Activated CD4-positive, alpha-beta T cell treated with anti-CD3 and anti-CD28 coated beads, Interleukin-2, Interleukin-6, amounts not matched to agents 100 ng/mL and 50 ng/mL, durations not matched to agents 16 hours and 8 hours (primary cell): Measurements from ENCODE around the gene MAPK1.
"Not testable (repeated sequence)": the region's sequence is repeated elsewhere in the genome, so short reads cannot be mapped to it uniquely, and the experiment has no call there.

ENCODE experiments used
- DNase-seq: peaks from one replicate; pipeline ENCODE4 v3.0.0-alpha.2; 2020

MAPK1 gene

GRCh38 chr22:21845558-21846453 is 21.6 kb downstream of the MAPK1 start:
- no peak for DNase-seq

- no peak for DNase-seq
These were observed 24.5 kb downstream of the MAPK1 start for GRCh38 chr22:21842946-21843345.

DNA sequence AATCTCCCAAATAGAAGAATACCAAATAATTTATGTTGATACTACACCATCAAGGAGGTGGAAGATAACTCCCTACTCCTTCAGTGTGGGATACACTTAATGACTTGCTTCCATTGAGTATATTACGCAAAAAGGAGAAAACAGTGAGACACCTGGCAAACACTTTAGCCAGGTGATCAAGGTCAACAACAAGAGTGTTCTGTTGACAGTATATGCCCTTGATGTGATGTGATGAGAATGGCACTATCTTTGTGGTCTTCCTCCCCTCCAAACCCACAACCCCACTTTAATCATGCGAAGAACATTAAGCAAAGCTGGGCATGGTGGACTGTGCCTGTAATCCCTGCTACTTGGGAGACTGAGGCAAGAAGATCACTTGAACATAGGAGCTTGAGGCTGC is 26.0 kb downstream of the MAPK1 start:
- DNase-seq, result no peak

GRCh38 chr22:21840236-21840823 is 27.1 kb downstream of the MAPK1 start:
- no peak for DNase-seq

- no peak for DNase-seq
These were observed 27.7 kb downstream of the MAPK1 start for GRCh38 chr22:21839765-21840140.

- not testable (repeated sequence) for DNase-seq
These were observed 28.2 kb downstream of the MAPK1 start for GRCh38 chr22:21839104-21839764.

GRCh38 chr22:21837248-21837979 is 30.0 kb downstream of the MAPK1 start:
- no peak for DNase-seq

- DNase-seq, result not testable (repeated sequence)
These were observed 31.0 kb downstream of the MAPK1 start for GRCh38 chr22:21836486-21836885.

DNA sequence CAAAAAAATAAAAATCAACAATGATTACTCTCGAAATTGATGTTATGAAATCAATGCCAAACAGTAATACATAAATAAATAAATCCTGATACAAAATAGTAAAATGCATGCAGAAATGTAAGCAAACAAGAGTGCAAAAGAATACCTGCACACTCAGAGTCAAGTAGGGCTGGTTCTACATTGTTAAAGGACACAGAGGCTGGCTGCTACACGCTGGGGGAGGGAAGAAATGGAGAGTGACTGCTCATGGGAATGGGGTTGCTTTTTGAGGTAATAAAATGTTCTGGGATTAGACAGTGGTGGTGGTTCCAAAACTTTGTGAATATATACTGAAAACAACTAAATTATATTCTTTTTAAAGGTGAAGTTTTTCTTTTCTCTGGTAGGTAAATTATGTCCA is 32.1 kb downstream of the MAPK1 start:
- DNase-seq, result no peak

- DNase-seq, result no peak
These were observed 32.6 kb downstream of the MAPK1 start for GRCh38 chr22:21834869-21835268.

DNA sequence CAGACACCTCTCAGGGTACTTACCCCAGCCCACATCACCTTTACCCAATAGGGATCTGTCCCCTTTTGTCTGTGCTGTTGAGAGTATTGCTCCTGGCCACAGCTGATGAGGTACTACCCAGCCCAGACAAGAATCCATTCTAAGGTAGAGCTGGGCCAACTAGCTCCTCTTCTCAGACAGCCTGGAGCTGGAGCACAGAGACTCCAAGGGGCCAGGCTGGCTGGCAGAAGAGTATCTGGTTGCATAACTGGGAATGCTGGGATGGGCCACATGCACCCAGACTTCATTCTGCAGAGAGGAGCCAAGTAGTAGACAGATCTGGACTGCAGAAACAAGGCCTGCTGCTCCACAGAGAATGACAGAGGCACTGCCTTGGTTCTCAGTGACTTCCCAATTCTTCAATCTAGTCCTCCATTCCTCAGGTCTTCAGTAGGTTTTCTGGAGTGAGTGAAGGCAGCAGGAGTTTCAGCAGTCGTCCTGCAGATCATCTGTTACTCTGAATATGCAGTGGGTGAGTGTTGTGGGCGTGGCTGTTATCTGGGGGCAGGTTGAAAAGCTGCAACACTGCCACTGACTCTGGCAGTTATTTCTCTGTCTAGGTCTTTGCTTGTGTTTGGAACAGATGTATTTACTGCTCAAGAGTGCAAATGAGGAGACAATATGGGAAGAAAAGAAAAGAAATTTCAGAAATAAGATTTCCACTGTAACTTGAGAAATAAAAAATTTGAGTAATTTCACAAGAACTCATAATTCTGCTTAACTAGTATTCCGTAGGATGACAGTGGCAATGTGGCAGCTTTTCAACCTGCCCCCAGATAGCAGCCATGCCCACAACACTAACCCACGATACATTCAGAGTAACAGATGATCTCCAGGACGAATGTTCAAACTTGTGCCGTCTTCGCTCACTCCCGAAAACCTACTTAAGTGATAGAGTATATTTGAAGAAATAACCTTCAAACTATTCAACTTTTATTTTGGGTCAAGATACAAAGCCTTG is 34.9 kb downstream of the MAPK1 start:
- no peak for DNase-seq

DNA sequence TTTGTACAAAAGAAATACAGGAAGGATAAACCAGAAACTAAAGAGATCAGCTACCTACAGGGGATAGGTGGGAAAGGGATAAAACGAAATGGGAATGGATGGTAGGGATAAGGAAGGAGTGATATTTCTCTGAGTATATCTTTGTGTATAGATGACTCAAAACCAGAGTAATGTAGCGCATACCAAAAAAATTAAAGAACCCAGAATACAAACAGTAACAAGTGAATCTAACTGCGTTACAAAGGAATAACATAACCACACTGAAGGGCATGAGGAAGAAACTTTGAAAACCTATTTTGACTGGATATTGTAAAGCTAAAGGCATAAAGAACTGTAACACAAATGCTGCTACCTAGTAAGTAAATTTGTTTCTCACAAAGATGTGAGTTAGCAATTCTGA is 37.9 kb downstream of the MAPK1 start:
- DNase-seq, result no peak

- DNase-seq, result no peak
These were observed 39.2 kb downstream of the MAPK1 start for GRCh38 chr22:21828268-21828638.

DNA sequence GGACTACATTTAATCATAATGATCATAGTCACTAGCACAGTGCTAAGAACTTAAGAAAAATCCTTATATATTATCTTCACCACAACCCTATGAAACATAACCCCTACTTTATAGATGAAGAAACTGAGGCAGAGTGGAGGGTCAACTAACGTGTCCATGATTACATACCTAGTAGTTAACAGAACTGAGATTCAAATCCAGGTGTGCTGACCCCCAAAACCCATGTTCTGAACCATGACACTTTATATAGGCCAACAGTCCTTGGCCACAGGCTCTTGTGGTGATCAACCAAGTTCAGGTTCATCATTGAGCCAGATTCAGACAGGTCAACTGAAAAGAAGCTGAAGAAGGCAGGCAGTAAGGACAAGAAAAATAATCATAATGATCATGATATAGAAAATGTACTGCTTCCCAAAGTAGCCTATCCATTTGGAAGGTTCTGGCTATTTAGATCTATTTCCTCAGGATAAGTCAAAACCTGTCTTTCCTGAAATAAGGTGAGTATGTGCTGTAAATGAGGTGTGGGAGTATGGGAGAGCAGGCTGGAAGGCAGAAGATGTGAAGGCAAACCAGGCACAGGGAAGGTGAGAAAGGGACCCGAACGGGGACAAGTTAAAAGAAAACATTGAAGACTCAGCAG is 39.7 kb downstream of the MAPK1 start:
- DNase-seq, result no peak

DNA sequence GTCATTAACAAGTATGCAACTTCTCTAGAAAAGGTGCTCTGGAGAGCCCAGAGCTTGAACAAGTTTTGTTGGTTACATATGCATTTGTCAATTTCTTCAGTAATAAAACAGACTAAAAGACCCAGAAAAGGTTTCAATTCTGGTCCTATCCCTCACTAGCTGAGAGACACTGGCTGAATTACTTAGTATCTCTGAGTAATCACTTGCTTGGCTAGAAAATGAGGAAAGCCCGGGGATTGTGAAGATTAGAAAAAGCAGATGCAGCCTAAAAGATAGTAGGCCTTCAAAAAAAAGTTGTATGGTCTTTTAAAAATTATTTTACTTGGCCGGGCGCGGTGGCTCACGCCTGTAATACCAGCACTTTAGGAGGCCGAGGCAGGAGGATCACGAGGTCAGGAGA is 41.2 kb downstream of the MAPK1 start:
- DNase-seq, result no peak

DNA sequence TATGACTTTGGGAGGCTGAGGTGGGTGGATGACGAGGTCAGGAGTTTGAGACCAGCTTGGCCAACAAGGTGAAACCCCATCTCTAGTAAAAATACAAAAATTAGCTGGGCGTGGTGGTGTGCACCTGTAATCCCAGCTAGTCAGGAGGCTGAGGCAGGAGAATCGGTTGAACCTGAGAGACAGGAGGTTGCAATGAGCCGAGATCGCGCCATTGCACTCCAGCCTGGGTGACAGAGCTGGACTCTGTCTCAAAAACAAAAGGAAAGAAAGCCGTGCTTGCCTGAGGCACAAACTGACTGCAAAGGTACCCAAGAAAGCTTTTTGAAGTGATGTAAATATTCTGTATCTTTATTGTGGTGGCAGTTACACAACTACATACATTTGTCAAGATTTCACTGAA is 42.5 kb downstream of the MAPK1 start:
- DNase-seq, result not testable (repeated sequence)

- DNase-seq, result no peak
These were observed 43.0 kb downstream of the MAPK1 start for GRCh38 chr22:21824445-21824912.

GRCh38 chr22:21823740-21824444 is 43.6 kb downstream of the MAPK1 start:
- no peak for DNase-seq

DNA sequence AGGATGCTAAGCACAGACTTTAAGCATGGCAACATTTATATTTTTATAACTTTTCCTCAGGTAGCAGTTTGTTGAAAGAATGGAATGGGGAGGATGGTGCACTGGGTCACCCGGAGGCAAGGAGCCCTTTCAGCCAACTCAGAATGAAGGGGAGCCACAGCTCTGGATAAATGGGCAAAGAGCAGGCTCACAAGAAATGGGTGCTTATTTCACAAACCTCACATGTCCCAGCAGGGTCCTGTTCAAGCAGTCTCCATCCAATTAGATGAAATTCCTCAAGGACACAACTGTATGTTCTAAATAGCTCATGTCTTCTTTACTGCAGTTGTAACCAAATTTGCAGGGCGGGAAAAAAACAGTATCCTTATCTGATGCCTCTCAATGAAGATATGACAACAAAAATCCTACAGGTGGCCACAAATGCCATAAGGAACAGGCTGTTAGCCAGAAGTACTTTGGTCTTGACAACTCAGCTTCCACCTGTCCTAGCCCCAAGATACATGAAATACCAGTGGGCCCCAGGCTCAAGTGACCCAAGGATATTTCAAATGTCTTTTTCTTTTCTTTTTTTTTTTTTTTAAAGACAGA is 48.2 kb downstream of the MAPK1 start:
- no peak for DNase-seq

DNA sequence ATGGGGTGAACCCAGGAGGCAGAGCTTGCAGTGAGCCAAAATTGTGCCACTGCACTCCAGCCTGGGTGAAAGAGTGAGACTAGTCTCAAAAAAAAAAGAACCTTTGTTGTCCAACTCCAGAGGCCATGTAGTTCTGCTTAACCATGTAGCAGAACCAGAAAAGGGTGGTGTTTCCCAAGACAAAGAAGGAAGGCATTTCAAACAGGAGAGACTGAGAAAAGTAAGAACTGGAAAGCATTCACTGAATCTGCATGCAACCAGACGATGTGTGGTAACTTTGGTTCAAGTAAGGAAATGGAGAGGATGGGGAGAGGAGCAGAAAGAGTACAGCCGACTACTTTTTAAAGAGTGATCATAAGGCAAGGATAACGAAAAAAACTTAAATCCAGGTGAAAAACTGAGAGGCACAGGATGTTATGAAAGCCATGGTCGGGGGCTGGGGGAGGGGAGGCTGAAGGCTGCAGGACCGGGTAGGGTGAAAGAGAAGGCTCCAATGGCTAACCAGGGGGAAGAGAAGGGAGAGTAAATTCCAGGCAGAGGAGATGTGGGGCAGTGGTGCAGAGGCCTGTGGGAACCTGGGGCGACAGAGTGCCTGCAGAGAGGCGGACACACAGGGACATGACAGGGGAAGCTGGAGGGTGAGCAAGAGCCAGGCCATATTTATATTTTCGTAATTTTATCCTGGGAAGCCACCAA is 48.8 kb downstream of the MAPK1 start:
- no peak for DNase-seq
